ENCODE results near the gene TRPM4. TPM values are rescaled to one million over a fixed set of nuclear protein-coding genes. Genes with fewer than 3 reads are reported as not detected.
"Not testable (repeated sequence)": the region's sequence is repeated elsewhere in the genome, so short reads cannot be mapped to it uniquely, and the experiment has no call there.

TRPM4 gene
- total RNA-seq, 1 experiment from 2014 or later: 2.1 TPM

DNA sequence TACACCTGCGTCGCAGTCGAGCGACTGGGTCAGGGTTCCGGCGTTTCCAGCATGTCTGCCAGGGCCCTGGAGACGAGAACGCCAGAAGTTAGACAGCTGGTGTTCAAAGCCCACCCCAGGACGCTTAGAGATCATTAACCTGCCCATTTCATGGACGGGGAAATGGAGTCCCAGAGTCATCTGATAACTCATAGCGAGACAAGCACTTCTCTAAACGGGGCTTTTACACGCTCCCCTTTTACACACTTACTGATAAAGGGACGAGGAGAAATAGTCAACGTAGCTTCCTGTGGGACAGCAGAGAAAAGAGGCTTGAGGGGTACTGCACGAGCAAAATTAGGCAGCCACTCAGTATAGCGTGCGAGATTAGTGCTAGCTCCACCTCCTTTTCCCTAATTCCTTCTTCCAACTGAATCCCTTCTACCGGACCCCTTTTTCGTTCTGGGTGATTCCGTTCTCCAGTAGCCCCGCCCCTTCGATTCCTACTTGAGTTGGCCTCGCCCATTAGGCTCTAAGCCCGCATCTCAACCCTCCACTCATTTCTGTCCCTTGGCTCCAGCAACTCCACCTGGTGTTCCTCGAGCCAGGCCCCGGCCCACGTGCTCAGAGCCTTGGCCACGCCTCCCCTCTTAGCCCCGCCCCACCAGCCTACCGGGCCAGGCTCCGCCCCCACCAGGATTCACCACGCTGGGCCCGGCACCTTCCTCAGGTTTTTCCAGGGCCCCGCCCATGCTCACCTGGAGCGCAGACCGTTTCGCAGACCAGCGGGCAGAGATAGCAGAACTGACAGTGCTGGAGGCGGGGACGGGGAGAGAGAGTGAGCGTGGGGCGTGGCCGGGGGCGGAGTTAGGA, 6.1 kb upstream of the TRPM4 start:
- DNase-seq (ENCODE audit: low read depth): peak; percentile 83

DNA sequence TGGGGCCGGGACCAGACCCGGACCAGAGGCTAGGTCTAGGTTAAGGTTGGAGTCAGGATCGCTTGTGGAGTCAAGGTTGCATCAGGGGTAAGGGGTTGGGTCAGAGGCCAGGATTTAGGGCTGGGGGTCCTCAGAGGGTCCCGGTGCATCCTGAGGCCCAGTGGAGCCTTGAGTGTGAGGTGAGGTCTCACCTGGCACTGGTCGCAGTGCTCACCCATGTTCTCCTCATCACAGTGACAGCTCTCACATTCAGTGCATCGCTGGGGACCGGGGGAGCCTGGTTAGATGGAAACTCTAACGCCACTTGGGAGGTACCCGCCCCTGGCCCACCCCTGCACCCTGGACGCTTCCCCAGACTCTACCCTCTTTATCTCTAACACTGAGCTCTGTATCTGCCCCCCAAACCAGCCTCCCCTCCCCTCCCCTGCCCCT, 5.5 kb upstream of the TRPM4 start:
- DNase-seq (ENCODE audit: low read depth): no peak

DNA sequence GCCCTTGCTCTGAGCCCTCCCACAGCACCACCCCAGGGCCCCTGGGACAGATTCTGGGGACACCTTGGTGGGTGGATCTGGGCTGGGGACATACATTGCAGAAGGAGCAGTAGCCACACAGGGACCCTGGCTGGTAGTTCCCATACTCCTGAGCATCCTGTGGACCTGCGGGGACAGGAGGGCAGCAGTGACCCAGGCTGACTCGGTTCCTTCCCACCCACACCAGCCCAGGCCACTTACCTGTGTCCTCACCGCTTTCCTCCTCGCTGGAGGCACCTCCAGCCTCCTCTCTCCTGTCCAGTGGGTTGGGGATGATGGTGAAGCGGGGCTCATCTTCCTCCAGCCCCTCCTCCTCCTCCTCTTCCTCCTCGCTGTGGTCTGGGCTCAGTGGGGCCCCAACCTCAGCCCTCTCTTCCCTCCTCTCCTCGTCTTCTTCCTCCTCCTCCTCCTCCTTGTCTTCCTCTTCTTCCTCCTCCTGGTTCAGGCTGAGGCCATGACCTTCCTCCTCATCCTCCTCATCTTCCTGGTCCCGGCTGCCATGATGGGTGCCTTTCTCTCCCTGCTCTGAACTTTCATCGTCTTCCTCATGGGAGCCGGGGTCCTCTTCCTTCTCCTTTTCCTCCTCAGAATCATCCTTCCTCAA, 4.3 kb upstream of the TRPM4 start:
- no peak for DNase-seq (ENCODE audit: low read depth)

DNA sequence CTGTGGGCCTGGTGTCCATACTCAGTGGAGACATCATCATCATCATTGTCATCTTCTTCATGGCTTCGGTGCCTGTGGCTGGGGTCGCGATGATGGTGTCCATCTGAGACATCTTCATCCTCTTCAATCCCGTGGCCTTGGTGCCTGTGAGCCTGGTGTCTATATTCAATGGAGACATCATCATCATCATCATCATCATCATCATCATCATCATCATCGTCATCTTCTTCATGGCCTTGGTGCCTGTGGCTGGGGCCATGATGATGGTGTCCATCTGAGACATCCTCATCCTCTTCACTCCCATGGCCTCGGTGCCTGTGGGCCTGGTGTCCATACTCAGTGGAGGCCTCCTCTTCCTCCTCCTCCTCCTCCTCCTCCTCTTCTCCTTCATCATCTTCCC, 3.3 kb upstream of the TRPM4 start:
- no peak for DNase-seq (ENCODE audit: low read depth)

DNA sequence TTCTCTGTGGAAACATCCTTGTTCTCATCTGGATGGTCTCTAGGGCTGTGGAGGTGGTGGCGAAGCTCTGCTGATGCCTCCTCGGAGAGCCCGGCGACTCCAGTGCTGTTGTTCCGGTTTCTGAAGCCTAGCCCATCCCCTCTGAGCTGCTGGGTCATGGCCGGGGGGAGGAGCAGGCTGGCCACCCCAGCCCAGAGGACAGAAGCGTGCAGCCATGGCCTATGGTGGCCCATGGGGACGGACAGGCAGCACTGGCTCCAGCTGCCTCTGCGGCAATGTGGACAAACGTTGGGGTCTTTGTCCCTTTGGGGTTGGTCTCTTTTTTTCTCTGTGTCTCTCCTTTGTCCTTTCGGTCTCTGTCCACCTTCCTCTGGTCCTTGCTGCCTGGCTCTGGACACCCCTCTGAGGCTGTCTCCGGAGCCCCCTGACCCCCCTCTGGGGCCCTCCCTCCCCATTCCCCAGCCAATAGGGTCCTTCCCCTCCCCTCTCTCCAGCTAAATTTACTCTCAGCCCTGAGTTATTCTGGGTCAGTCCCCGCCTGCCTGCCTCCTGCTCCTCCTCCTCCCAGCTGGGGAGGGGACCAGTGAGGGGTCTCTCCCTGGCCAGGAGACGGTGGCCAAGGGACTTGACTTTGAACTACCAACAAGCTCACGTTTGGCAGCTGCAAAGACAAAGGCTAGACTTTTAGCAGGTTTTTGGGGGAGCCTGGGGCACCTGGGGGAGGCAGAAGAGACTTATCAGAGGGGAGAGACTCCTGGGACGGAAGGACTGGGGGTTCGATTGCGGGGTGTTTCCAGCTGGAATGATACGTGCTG, 2.4 kb upstream of the TRPM4 start, which contains the start of gene HRC:
Gene HRC, minus strand, starts transcription at position 392 of the 815 bp plus-strand sequence. Its CDS starts 159 bp downstream, at position 233.
- DNase-seq (ENCODE audit: low read depth): no peak

DNA sequence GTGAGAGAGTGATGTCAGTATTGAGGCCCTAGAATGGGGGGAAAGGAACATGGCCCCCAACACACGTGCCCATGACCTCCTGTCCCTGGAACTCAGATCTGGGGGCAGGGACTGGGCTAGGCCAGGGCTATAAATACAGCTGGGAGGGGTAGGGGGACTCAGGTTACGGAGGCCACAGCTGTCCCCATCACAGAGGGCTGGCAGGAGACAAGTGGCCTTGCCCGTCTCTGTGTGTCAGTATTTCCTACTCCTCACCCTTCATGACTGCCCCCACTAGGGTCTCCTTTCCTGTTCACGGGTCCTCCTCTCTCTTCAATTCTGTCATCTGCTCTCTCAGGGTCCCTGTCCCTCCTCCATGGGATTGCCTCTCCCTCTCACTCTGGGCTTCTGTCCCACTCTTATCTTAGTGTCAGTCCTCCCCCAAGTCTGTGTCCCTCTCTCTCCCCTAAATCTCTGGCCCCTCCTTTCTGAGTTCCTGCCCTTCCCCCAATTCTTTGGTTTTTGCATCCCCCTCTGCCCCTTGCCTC, 1.7 kb upstream of the TRPM4 start:
- no peak for DNase-seq (ENCODE audit: low read depth)

DNA sequence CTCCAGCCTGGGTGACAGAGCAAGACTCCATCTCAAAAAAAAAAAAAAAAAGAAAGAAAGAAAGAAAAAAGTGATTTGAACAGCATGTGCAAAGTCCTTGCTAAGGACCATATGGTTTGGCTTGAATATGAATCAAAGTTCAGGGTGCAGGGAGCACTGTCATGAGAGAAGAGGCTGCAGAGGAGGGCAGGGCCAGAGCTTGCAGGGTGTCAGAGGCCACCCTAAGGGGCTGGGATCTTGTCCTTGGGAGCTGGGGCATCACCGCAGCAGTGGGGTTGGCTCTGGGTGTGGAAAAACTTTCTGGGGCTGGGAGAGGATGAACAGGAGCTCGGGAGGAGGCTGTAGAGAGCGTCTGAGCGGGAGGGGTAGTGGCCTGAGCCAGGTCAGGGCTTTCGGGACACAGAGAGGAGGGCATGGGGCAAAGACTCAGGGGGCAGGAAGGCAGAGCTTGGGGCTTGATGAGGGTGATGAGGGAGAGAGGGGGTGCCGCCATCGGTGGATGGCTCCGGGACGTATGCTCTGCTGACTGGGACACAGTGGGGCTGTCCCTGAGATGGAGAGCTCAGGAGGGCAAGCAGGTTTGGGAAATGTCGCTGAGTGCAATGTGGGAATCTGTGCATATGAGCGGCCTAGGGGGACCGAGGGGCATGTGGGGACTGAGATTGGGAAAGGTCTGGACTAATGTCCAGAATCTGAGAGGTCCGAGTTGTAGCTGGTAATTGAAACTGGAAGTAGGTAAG, 3.0 kb downstream of the TRPM4 start:
- no peak for DNase-seq (ENCODE audit: low read depth)

DNA sequence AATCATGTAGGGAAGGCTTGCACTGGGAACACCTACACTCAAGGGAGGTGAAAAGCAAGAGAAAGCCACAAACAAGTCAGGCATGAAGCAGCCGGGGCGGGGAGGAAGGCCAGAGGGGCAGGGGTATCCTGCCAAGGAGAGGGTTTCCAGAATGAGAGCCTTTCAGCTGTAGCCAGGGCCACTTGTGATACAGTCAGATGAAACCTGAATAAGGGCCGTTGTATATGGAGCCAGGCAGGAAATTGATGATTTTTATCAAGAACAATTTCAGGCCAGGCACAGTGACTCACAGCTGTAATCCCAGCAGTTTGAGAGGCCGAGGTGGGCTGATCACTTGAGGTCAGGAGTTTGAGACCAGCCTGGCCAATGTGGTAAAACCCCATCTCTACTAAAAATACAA, 4.4 kb downstream of the TRPM4 start:
- DNase-seq (ENCODE audit: low read depth): peak; percentile 54

DNA sequence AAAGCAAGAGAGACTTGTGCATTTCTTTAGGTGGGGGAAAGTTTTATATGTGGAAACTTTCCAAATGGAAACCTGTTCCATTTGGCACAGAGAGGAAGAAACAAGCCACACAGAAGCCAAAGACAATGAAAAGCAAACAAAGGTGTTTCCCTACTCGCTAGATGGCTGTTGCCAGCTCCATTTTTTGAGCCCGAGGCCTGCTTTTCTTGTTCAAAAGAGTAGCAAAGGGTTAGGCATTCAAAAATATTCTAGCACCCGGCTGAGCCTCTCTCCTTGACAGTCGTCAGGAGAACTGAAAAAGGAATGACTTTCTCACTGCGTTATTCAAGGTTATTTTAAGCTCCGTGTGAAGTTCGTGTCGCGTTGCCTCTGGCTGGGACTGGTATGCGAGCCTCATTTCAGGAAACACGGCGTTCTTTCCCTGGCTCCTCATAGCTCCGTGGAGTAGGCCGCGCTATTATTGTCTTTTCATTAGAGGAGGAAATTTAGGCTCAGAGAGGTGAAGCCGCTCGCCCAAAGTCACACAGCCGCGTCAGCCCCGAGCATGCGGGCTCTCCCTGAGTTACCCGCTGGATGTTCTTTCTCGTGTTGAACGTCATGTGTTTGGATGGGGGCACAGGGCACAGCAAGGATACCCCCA, 7.6 kb downstream of the TRPM4 start:
- no peak for DNase-seq (ENCODE audit: low read depth)

DNA sequence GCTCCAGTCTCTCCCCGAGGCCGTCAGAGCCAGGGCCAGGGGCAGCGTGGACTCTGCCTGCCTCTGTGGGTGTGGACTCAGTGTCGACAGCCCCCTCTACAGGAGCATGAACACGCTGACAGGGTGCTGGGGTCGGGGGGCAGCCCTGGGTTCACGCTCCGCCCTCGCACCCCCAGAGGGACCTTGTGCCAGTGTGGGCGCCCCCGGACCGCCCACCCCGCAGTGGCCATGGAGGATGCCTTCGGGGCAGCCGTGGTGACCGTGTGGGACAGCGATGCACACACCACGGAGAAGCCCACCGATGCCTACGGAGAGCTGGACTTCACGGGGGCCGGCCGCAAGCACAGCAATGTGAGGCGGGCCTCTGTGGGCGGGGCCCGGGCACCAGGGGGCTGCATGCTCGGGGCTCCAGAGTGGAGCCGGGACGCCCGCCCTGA, 8.3 kb downstream of the TRPM4 start:
- no peak for DNase-seq (ENCODE audit: low read depth)

DNA sequence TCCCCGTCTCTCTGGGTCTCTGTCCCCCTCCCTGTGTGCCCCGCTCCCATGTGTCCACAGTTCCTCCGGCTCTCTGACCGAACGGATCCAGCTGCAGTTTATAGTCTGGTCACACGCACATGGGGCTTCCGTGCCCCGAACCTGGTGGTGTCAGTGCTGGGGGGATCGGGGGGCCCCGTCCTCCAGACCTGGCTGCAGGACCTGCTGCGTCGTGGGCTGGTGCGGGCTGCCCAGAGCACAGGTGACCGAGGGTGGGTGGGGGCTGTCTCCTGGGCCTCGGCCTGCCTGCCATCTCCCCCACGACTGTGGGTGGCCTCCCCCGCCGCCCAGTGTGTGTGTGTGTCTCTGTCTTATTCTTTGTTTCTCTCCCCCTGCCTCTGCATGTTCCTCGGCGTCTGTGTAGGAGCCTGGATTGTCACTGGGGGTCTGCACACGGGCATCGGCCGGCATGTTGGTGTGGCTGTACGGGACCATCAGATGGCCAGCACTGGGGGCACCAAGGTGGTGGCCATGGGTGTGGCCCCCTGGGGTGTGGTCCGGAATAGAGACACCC, 10.3 kb downstream of the TRPM4 start:
- no peak for DNase-seq (ENCODE audit: low read depth)

DNA sequence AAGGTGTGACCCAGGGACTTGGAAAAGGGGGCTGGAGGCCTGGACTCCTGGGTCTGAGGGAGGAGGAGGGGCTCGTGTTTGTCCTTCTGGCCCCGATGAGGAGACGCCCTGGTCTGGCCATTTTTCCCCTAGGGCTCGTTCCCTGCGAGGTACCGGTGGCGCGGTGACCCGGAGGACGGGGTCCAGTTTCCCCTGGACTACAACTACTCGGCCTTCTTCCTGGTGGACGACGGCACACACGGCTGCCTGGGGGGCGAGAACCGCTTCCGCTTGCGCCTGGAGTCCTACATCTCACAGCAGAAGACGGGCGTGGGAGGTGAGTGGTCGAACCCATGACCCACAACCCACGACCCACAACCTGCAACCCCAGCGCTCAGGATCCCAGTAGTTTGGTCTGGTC, 10.8 kb downstream of the TRPM4 start:
- no peak for DNase-seq (ENCODE audit: low read depth)

DNA sequence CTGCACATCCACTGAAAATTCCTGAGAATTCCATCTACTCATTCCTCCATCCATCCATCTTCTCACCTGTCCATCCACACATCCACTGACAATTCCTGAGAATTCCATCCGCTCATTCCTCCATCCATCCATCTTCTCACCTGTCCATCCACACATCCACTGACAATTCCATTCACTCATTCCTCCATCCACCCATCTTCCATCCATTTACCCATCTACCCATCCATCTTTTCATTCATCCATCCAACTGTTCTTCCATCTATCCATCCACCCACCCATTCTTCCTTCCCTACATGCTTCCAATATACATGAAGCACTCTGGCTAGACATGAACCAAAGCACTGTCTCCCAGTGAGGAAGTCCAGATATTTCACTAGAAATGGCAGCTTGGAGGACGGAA, 15.6 kb downstream of the TRPM4 start:
- DNase-seq (ENCODE audit: low read depth): no peak

DNA sequence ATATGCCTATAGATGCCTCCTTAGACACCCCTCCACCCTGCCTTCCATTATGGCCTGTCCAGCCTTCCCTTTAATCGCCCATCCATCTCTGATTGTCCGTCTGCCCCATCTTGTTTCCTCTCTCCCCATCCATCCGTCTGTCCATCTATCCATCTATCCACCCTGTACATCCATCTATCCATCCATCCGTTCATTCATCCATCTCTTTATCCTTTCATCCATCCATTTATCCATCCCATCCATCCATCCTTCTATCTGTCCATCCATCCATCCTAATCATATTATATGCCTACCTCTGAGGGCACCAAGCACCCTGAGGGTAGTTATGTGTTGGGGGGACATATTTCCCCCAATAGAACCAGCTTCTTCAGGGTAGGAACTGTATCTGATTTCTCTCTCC, 23.1 kb downstream of the TRPM4 start:
- DNase-seq (ENCODE audit: low read depth): no peak

DNA sequence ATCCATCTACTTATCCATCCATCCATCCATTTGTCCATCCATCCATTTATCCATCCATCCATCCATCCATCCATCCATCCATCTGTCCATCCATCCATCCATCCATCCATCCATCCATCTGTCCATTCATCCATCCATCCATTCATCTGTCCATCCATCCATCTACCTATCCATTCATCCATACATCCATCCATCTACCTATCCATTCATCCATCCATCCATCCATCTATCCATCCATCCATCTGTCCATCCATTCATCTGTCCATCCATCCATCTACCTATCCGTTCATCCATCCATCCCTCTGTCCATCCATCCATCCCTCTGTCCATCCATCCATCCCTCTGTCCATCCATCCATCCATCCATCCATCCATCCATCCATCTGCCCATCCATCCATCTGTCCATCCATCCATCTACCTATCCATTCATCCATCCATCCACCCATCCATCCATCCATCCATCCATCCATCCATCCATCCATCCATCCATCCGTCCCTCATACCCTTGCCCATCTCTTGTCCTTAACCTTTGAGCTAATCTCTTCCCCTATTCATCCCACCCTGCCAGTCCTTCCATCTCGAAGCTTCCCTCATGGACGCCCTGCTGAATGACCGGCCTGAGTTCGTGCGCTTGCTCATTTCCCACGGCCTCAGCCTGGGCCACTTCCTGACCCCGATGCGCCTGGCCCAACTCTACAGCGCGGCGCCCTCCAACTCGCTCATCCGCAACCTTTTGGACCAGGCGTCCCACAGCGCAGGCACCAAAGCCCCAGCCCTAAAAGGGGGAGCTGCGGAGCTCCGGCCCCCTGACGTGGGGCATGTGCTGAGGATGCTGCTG, 24.6 kb downstream of the TRPM4 start:
- DNase-seq (ENCODE audit: low read depth): not testable (repeated sequence)

DNA sequence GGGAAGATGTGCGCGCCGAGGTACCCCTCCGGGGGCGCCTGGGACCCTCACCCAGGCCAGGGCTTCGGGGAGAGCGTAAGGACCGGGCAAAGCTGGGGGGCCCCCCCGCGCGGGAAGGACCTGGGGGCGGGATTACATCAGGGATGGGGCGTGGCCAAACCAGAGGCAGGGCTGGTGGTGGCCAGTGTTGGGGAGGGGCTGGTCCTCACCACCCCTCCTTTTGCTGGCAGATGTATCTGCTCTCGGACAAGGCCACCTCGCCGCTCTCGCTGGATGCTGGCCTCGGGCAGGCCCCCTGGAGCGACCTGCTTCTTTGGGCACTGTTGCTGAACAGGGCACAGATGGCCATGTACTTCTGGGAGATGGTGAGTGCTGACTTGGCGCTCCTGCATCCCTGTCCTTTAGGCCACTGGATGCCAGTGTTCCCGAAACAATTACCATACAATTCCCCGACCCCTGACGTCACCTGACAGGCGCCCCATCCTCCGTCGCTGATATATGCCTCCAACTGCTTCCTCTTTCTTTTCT, 25.3 kb downstream of the TRPM4 start:
- DNase-seq (ENCODE audit: low read depth): no peak

DNA sequence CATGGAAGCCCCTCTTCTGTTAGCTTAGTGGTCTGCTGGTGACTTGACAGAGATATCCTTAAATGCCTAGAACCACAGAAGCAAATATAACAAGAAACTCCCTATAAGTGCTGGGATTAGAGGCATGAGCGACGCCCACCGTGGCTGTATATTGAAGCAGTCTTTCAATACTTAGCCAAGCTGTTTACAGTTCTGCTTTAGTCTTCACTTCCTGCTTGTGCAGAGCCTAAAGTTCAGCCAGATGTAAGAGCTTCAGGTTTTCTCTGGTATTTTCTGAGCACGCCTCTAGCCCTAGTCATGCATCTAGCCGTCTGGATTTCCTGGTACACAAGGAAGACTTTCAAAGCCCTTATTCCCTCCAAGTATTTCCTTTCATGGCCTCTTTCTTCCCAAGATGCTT, 28.5 kb downstream of the TRPM4 start:
- DNase-seq (ENCODE audit: low read depth): no peak

DNA sequence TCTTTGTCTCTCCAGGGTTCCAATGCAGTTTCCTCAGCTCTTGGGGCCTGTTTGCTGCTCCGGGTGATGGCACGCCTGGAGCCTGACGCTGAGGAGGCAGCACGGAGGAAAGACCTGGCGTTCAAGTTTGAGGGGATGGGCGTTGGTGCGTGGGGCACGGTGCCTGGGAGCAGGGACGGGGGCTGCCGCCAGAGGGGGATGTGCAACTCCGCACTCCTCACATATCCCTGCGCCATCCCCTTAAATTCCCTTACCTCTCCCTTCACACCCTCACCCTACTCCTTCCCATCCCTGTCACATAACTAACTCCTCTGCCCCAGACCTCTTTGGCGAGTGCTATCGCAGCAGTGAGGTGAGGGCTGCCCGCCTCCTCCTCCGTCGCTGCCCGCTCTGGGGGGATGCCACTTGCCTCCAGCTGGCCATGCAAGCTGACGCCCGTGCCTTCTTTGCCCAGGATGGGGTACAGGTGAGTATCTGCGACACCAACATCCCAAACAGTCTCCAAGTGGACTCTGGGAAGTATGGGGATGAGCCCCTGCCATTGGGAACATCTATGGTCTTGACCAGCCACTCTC, 31.1 kb downstream of the TRPM4 start:
- no peak for DNase-seq (ENCODE audit: low read depth)

DNA sequence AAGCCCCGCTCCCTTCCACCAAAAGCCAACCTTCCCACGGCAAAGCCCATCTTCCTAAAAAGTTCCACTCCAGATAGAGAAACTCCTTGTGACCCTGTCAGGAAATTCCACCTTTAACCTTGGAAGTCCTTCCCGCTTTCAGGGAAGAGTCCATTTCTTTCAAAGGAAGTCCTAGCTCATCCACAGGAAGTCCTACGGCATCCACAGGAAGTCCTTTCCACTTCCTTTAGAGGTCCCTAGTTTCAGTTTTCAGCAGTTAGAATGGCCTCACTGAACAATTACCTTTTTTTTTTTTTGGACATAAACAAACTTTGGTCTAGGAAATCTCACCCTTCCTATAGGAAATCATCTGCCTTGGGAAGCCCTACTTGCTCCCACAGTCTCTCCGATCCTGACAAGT, 31.7 kb downstream of the TRPM4 start:
- DNase-seq (ENCODE audit: low read depth): no peak
